HG02623 (cell line): ENCODE measurements around the gene CASP6.

ENCODE experiments used
- ATAC-seq: cut with Tn5 transposase; IDR thresholded peaks from one replicate; pipeline ENCODE4 v1.9.1; 2021; ENCODE audit warnings: moderate library complexity; ENCODE audit not compliant: unreplicated experiment

CASP6 gene

GRCh38 chr4:109702950-109703663, at the start of gene CASP6:
TSS of gene CASP6 (minus strand) at chr4:109703445. CDS start at chr4:109703395, 50 bp downstream.
- ATAC-seq, result peak; percentile 67

GRCh38 chr4:109752525-109752924, 49.3 kb upstream of the CASP6 start:
- no peak for ATAC-seq

GRCh38 chr4:109751852-109752251, 48.6 kb upstream of the CASP6 start:
- no peak for ATAC-seq

- ATAC-seq, result no peak
These were observed 47.5 kb upstream of the CASP6 start for GRCh38 chr4:109750652-109751244.

DNA sequence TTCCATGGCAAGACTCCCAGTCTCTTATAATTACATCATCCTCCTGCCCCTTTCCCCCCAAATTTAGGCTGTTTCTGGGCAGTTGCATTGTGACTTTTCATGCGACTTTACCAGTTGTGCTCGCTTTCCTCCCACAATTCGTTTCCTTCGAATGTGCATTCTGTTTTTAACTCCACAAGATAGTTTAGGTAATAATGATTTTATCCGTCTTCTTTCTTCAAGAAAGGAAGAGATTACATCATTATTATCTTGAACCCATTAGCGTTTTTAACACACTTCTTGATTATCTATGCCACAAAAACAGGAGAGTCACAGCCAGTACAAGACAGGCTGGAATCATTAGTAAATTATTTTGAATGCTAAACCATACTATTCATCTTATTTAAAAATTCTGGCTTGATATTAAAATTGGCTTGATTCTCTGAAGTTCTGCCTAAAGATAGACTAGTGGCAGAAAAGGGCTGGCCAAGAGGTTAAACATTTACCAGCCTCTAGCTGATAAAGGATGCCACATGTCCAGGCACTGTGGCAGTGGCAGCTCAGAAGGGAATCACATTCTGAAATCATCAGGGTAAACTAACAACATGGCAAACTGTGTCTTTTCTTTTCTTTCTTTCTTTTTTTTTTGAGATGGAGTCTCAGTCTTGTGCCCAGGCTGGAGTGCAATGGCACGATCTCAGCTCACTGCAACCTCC, 46.3 kb upstream of the CASP6 start:
- ATAC-seq, result no peak

DNA sequence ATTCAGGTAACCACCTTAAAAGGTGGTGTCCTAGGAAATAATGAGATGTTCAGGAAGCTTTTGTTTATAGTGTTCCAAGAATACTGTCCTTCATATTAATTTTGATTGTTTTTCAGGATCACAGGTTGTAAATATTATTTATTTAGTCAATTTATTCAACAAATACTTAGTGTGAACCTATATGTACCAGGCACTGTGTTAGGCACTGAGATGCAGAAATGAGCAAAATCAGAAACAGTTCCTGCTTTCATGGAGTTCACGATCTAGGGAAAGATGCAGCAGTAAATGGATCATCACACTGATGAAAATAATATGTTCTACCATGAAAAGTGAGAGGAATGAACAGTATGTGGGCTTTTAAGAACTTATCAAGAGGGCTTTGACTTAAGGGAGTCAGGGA, 44.9 kb upstream of the CASP6 start:
- no peak for ATAC-seq

GRCh38 chr4:109746728-109747127, 43.5 kb upstream of the CASP6 start:
- ATAC-seq, result no peak

- ATAC-seq, result no peak
These were observed 42.6 kb upstream of the CASP6 start for GRCh38 chr4:109745830-109746229.

DNA sequence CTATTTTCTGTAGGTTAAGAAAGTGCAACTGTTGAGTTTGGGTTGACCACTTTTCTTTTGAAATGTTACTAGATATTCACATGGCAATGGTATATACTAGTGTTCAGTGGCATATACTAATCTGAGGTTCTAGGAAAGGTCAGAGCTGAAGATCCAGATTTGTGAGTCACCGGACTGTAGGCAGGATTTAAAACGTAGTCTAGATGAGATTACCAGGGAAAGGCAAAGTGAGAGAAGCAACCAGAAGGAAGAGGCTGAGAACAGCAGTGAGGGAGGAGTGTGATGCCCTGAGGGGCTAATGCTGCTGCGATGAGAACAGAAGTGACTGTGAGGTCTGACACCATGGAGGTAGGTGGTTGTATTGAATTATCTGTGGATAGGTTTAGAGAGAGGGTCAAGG, 36.3 kb upstream of the CASP6 start:
- no peak for ATAC-seq

GRCh38 chr4:109738104-109738872, 35.0 kb upstream of the CASP6 start:
- no peak for ATAC-seq

DNA sequence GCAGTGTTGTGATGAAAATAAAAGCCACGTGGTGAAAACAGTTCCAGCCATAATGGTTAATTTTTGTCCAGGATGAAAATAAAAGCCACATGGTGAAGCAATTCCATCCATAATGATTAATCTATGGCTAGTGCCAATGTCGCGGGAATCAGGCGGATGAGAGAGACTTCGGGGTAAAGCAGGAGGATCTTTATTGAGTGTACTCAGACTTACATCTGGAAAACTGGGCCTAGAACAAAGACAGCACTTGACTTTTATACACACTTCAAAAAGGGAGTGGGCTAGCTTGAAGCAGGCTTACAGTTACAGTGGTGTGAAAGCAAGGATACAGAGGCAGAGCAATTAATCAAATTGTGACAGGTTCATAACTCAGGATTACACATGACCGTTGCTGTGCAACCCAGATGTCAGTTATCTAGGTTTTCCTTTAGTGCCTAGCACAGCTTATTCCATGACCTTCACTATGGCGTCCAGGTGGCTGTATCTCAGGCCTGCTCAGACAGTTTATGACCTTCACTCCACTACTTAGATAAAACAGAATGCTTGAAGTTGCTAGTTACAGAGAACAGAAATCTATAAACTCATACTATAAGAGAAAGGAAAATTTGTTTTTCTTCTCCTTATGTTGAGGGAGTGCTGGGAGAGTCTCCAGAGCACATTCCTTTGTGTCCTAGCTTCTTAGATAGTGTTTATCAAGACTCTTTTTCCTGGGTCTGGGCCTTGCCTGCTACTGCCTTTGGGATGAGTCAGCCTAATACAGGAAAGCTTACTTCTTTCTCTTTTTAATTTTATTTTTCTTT, 32.5 kb upstream of the CASP6 start:
- no peak for ATAC-seq

DNA sequence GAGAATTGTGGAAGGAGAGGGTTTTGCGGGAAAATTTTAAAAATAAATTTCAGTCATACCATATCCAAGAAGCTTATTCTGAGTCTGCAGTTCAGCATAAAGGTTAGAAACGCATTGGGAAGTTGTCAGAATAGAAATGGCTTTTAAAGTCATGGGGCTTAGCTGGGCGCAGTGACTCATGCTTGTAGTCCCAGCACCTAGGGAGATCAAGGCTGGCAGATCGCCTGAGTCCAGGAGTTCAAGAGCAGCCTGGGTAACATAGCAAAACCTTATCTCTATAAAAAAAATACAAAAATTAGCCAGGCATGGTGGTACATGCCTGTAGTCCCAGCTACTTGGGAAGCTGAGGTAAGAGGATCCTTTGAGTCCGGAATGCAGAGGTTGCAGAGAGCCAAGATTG, 30.5 kb upstream of the CASP6 start:
- no peak for ATAC-seq

DNA sequence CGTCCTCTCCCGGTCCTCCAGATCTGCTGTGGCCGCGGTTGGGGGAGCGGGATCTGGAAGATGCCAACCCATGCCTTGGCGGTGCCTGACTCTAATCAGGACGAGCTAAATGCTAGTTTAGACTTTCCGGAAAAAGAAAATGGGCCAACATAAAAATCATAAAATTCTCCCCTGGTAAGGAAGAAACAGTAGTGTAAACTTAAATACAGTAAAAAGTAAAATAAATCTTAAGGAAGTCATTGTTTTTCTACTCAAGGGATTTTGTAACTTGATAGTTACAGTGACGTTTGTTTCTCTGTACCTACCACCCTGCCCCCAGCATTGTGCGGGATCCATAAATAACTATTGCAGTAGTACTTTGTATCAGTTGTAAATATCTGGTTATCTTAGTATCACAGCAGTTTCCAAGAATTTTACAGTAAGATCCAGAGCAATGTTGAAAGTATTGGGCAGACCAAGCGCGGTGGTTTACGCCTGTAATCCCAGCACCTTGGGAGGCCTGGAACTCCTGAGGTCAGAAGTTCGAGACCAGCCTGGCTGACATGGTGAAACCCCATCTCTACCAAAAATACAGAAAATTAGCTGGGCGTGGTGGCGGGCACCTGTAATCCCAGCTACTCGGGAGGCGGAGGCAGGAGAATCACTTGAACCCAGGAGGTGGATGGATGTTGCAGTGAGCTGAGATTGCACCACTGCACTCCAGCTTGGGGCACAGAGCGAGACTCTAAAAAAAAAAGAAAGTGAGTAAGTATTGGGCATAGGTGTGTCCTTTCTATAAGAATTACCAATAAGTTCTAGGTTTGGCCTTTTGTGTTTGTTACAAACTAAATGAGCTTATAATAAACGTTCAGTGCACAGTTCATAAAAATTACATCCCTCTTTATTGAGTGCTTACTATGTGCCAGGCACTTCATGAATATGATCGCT, 27.6 kb upstream of the CASP6 start:
- ATAC-seq, result no peak

GRCh38 chr4:109729718-109730618, 26.7 kb upstream of the CASP6 start, which contains the start of gene PLA2G12A:
TSS of gene PLA2G12A (minus strand) at chr4:109730070. CDS start at chr4:109729809, 261 bp downstream.
- ATAC-seq, result peak; percentile 84

DNA sequence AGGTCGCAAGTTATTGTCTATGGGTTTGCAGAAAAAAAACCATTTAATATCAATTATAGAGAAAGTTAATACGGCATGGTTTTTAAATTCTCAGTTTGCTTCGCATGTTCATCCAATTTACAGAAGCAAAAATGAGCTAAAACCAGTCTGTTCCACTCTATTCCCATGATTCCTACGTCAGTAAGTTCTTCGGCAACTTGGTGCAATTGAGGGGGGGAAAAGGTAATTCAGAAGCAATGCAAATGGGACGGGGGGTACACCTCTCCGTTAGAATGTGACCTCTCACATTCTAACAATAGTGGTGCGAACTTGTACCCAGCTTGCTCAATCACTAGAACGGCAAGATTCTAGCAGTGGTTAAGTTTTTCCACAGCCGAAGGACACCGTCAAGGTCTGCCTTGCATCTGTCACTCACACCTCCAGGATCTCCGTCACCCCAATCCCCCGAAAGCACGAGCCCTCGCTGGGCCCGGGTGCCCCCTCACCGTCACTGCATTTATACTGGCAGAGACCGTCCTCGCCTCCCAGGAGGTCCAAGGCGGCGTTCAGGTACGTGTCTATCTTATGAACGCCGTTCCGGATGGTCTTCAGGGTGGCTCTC, 26.0 kb upstream of the CASP6 start:
- no peak for ATAC-seq

GRCh38 chr4:109728385-109728784, 25.1 kb upstream of the CASP6 start:
- no peak for ATAC-seq

DNA sequence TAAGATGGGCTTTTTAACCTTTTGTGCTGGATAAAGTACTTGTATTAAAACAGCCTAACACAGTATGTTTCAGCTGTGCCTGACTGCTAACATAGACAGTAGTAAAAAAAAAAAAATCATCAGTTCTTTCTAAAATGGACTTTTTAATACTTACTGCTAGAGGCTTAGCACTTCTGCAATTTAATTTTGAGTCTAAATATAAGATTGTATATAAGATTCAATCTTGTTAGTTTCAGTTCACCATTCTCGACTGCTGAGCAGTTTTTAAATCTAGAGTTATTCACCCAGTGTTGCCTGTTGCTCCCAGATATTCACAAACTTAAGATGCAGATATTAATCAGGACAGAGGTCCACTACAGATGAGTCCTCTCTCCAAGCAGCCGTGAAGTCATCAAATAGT, 19.9 kb upstream of the CASP6 start:
- no peak for ATAC-seq

DNA sequence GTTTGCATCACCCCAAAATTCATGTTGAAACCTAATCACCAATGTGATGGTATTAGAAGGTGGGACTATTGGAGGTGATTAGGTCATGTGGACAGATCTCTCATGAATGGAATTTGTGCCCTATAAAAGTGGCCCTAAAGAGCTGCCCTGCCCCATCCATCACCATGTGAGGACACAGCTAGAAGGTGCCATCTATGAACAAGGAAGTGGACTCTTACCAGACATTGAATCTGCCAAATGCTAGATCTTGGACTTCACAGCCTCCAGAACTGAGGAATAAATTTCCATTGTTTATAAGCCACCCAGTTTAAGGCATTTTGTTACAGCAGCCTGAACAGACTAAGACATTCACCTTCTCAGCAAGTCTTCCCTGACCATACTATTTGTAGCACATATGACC, 19.1 kb upstream of the CASP6 start:
- ATAC-seq, result no peak
